ENCODE data around the gene NPIPB6.

The NPIPB6 gene

GRCh38 chr16:28320023-28320561 is 43.2 kb downstream of the NPIPB6 start:
- no peak overlapping the region for H3K4me3 ChIP-seq (ENCODE audit: low read length)
- H3K27ac ChIP-seq (ENCODE audit: low read depth, low read length), result no peak overlapping the region
- H3K36me3 ChIP-seq (ENCODE audit: insufficient read depth, low read length), result peaks cover 24% of the 10 kb centered on the region
- H3K9ac ChIP-seq (ENCODE audit: low read depth, low read length), result no peak overlapping the region
- WGBS, result 97% methylated on average over 73 of the region's 73 CpGs
- no peaks in the 10 kb centered on the region for H3K9me3 ChIP-seq (ENCODE audit: insufficient read depth, low read depth, low read length)
- no peaks in the 10 kb centered on the region for H3K4me1 ChIP-seq (ENCODE audit: insufficient read depth, low read length)
- no peaks in the 10 kb centered on the region for H3K27me3 ChIP-seq (ENCODE audit: insufficient read depth, low read length)

DNA sequence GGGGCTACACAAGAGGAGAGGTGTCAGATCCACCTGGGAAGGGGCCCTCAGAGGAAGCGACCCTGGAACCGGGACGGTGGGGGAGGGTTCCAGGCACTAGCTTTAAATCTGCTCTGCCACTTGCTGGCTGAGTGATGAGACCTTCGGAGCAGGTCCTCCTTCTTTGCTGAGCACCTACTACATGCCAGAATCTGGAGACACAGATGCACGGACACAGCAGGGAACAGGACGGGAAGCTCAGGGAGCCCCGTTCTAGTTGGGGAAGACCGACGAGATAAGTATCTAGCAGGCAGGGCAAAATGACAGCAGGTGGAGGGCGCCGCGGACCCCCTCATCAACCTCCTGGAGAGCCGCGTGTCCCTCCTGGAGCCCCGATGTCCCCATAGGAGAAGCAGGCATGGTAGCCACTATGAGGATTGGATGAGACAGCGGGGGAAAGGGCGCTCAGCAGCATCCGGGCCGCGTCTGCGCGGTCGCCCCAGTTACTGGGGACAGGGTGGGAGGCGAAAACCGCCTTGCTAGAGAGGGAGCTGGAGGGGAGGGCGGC is 43.8 kb downstream of the NPIPB6 start:
- H3K4me3 ChIP-seq (ENCODE audit: low read length), result no peak overlapping the region
- H3K9me3 ChIP-seq (ENCODE audit: insufficient read depth, low read depth, low read length), result no peaks in the 10 kb centered on the region
- H3K27ac ChIP-seq (ENCODE audit: low read depth, low read length), result no peak overlapping the region
- 97% methylated on average over 26 of the region's 26 CpGs for WGBS
- H3K4me1 ChIP-seq (ENCODE audit: insufficient read depth, low read length), result no peaks in the 10 kb centered on the region
- peaks cover 24% of the 10 kb centered on the region for H3K36me3 ChIP-seq (ENCODE audit: insufficient read depth, low read length)
- no peak overlapping the region for H3K9ac ChIP-seq (ENCODE audit: low read depth, low read length)
- H3K27me3 ChIP-seq (ENCODE audit: insufficient read depth, low read length), result no peaks in the 10 kb centered on the region

GRCh38 chr16:28318042-28318744 is 45.1 kb downstream of the NPIPB6 start:
- Histone ChIP-seq H3K27ac (ENCODE audit: low read depth, low read length) (no peak overlapping the region), H3K4me1 (ENCODE audit: insufficient read depth, low read length) (no peaks in the 10 kb centered on the region), H3K27me3 (ENCODE audit: insufficient read depth, low read length) (no peaks in the 10 kb centered on the region), H3K9ac (ENCODE audit: low read depth, low read length) (no peak overlapping the region), H3K9me3 (ENCODE audit: insufficient read depth, low read depth, low read length) (no peaks in the 10 kb centered on the region), H3K4me3 (ENCODE audit: low read length) (no peak overlapping the region), H3K36me3 (ENCODE audit: insufficient read depth, low read length) (peaks cover 26% of the 10 kb centered on the region)
- WGBS, result 95% methylated on average over 9 of the region's 9 CpGs

DNA sequence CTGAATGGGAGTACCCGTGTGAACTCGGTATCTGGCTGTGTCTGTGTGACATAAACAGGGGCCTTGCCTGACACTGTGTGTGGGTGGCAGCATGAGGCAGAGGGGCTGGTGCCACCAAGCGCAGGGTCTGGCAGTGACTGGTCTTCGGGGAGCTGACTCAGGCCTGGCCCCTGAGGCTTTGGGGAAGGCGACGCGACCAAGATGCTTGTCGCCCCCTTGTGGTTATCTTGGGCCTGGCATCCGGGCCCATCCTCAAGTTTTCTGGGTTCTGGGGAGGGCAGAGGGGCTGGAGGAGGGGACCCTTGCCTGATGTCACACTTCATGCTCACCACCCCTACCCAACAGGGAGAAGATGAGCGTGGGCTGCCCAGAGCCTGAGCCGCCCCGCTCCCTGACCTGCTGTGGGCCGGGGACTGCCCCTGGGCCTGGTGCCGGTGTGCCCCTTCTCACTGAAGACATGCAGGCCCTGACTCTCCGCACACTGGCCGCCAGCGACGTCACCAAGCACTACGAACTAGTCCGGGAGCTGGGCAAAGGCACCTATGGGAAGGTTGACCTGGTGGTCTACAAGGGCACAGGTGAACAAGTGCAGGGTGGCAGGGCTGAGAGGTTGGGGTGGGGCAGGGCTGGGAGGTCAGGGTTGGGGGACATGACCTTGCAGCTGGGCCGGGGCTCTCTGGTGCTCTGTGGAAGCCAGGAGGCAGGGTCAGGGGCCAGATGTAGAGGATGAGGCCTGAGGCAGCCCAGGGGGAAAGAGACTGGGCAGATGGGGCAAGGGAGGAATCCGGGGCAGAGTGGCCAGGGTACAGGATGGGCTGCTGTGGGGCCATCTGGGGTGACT is 46.0 kb downstream of the NPIPB6 start:
- peaks cover 26% of the 10 kb centered on the region for H3K36me3 ChIP-seq (ENCODE audit: insufficient read depth, low read length)
- H3K27me3 ChIP-seq (ENCODE audit: insufficient read depth, low read length), result no peaks in the 10 kb centered on the region
- no peaks in the 10 kb centered on the region for H3K9me3 ChIP-seq (ENCODE audit: insufficient read depth, low read depth, low read length)
- H3K27ac ChIP-seq (ENCODE audit: low read depth, low read length), result no peak overlapping the region
- no peaks in the 10 kb centered on the region for H3K4me1 ChIP-seq (ENCODE audit: insufficient read depth, low read length)
- 68% methylated on average over 22 of the region's 22 CpGs for WGBS
- no peak overlapping the region for H3K9ac ChIP-seq (ENCODE audit: low read depth, low read length)
- no peak overlapping the region for H3K4me3 ChIP-seq (ENCODE audit: low read length)

- Histone ChIP-seq H3K36me3 (ENCODE audit: insufficient read depth, low read length) (peaks cover 26% of the 10 kb centered on the region), H3K4me1 (ENCODE audit: insufficient read depth, low read length) (no peaks in the 10 kb centered on the region), H3K27me3 (ENCODE audit: insufficient read depth, low read length) (no peaks in the 10 kb centered on the region), H3K27ac (ENCODE audit: low read depth, low read length) (no peak overlapping the region), H3K9me3 (ENCODE audit: insufficient read depth, low read depth, low read length) (no peaks in the 10 kb centered on the region), H3K9ac (ENCODE audit: low read depth, low read length) (no peak overlapping the region), H3K4me3 (ENCODE audit: low read length) (no peak overlapping the region)
- WGBS, result 92% methylated on average over 6 of the region's 6 CpGs
Observed at GRCh38 chr16:28316054-28316453, 47.3 kb downstream of the NPIPB6 start.

GRCh38 chr16:28313587-28313986 is 49.7 kb downstream of the NPIPB6 start:
- H3K4me1 ChIP-seq (ENCODE audit: insufficient read depth, low read length), result no peaks in the 10 kb centered on the region
- WGBS, result 85% methylated on average over 11 of the region's 11 CpGs

GRCh38 chr16:28312327-28312726 is 51.0 kb downstream of the NPIPB6 start:
- Histone ChIP-seq H3K27me3 (ENCODE audit: insufficient read depth, low read length) (no peaks in the 10 kb centered on the region), H3K36me3 (ENCODE audit: insufficient read depth, low read length) (peaks cover 17% of the 10 kb centered on the region), H3K4me1 (ENCODE audit: insufficient read depth, low read length) (no peaks in the 10 kb centered on the region), H3K4me3 (ENCODE audit: low read length) (no peak overlapping the region), H3K27ac (ENCODE audit: low read depth, low read length) (no peak overlapping the region), H3K9ac (ENCODE audit: low read depth, low read length) (no peak overlapping the region), H3K9me3 (ENCODE audit: insufficient read depth, low read depth, low read length) (no peaks in the 10 kb centered on the region)
- WGBS, result 95% methylated on average over 10 of the region's 10 CpGs

More at GRCh38 chr16:28313587-28313986, 49.7 kb downstream of the NPIPB6 start:
- peaks cover 24% of the 10 kb centered on the region for H3K36me3 ChIP-seq (ENCODE audit: insufficient read depth, low read length)
- H3K27me3 ChIP-seq (ENCODE audit: insufficient read depth, low read length), result no peaks in the 10 kb centered on the region
- H3K9ac ChIP-seq (ENCODE audit: low read depth, low read length), result no peak overlapping the region
- no peaks in the 10 kb centered on the region for H3K9me3 ChIP-seq (ENCODE audit: insufficient read depth, low read depth, low read length)
- no peak overlapping the region for H3K4me3 ChIP-seq (ENCODE audit: low read length)
- no peak overlapping the region for H3K27ac ChIP-seq (ENCODE audit: low read depth, low read length)

DNA sequence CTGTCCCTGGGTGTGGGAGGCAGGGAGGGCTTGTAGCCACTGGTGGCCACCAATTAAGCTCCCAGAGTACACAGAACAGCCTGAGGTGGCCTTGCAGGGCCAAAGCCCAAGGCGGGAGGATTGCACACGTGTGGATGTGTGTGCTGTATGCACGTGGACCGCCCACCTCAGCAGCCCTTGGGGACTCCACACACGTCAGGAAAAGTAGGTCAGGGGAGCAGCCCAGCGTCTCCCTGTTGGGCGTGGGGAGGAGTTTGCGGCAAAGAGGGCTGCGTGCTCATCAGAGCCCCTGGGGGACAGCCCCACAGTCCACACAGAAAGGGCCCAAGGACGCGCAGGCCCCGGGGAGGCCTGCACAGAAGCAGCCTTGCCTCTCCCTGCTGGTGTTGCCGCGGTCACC is 51.4 kb downstream of the NPIPB6 start:
- Histone ChIP-seq H3K9ac (ENCODE audit: low read depth, low read length) (no peak overlapping the region), H3K36me3 (ENCODE audit: insufficient read depth, low read length) (peaks cover 17% of the 10 kb centered on the region), H3K9me3 (ENCODE audit: insufficient read depth, low read depth, low read length) (no peaks in the 10 kb centered on the region), H3K4me3 (ENCODE audit: low read length) (no peak overlapping the region), H3K27me3 (ENCODE audit: insufficient read depth, low read length) (no peaks in the 10 kb centered on the region), H3K4me1 (ENCODE audit: insufficient read depth, low read length) (no peaks in the 10 kb centered on the region), H3K27ac (ENCODE audit: low read depth, low read length) (no peak overlapping the region)
- 95% methylated on average over 14 of the region's 14 CpGs for WGBS

DNA sequence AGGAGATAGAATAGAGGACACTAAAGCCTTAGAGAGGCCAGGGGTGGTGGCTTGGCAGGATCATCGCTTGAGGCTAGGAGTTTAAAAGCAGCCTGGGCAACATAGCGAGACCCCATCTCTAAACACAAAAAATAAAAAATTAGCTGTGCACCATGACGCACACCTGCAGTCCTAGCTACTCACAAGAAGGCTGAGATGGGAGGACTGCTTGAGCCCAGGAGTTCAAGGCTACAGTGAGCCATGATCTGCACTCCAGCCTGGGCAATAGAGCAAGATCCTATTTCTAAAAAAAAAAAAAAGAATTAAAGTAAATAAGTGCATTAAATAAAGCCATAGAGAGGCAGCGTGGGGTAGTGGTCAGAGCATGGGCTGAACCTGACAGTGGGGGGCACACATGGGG is 51.9 kb downstream of the NPIPB6 start:
- 91% methylated on average over 4 of the region's 4 CpGs for WGBS
- no peaks in the 10 kb centered on the region for H3K27me3 ChIP-seq (ENCODE audit: insufficient read depth, low read length)
- H3K27ac ChIP-seq (ENCODE audit: low read depth, low read length), result no peak overlapping the region
- H3K9ac ChIP-seq (ENCODE audit: low read depth, low read length), result no peak overlapping the region
- H3K4me3 ChIP-seq (ENCODE audit: low read length), result no peak overlapping the region
- no peaks in the 10 kb centered on the region for H3K4me1 ChIP-seq (ENCODE audit: insufficient read depth, low read length)
- H3K36me3 ChIP-seq (ENCODE audit: insufficient read depth, low read length), result peaks cover 17% of the 10 kb centered on the region
- no peaks in the 10 kb centered on the region for H3K9me3 ChIP-seq (ENCODE audit: insufficient read depth, low read depth, low read length)

DNA sequence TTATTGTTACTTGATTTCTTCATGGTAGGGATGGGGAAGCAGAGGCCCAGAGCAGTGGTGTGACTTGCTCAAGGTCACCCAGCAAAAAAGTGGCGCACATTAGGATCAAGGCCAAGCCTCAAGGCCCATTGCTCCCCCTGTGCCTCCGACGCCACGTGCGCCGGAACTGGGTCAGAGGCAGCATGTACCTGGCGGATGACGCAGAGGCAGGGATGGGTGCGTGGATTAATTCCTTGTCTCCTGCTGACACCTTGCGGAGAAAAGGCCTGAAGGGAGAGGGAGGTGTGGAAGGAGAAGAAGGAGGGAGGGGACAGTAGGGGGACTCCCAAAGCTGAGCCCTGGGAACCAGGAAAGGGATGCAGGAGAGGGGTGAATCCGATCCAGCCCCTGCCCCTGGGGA is 52.5 kb downstream of the NPIPB6 start:
- H3K36me3 ChIP-seq (ENCODE audit: insufficient read depth, low read length), result peaks cover 17% of the 10 kb centered on the region
- H3K9me3 ChIP-seq (ENCODE audit: insufficient read depth, low read depth, low read length), result no peaks in the 10 kb centered on the region
- WGBS, result 96% methylated on average over 11 of the region's 11 CpGs
- no peaks in the 10 kb centered on the region for H3K27me3 ChIP-seq (ENCODE audit: insufficient read depth, low read length)
- H3K9ac ChIP-seq (ENCODE audit: low read depth, low read length), result no peak overlapping the region
- no peaks in the 10 kb centered on the region for H3K4me1 ChIP-seq (ENCODE audit: insufficient read depth, low read length)
- H3K27ac ChIP-seq (ENCODE audit: low read depth, low read length), result no peak overlapping the region
- H3K4me3 ChIP-seq (ENCODE audit: low read length), result no peak overlapping the region

DNA sequence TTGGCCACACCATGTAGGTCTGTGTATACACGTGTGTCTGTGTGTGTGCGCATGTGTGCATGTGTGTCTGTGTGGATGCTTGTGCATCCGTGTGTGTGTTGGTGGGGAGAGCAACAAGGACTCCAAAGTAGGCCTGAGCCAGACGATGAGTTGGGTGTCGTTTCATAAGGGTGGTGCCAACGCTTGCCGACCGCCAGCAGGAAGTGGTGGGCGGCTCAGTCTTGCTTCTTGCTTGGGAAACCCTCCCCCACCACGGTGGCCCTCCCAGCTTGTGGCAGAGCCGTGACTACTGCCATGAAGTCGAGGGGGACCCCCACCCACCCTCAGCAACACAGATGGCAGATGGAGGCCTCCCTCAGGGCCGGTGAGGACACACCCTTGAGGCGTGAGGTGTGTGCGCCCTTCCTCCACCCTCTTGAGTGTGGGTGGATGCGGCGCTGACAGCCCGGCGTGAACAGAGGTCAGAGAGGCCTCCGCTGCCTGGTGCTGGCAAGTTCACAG is 53.4 kb downstream of the NPIPB6 start:
- Histone ChIP-seq H3K4me3 (ENCODE audit: low read length) (no peak overlapping the region), H3K9ac (ENCODE audit: low read depth, low read length) (no peak overlapping the region)

More for the DNA sequence above, 53.4 kb downstream of the NPIPB6 start:
- no peak overlapping the region for H3K27ac ChIP-seq (ENCODE audit: low read depth, low read length)
- no peaks in the 10 kb centered on the region for H3K9me3 ChIP-seq (ENCODE audit: insufficient read depth, low read depth, low read length)
- no peaks in the 10 kb centered on the region for H3K4me1 ChIP-seq (ENCODE audit: insufficient read depth, low read length)
- H3K36me3 ChIP-seq (ENCODE audit: insufficient read depth, low read length), result peaks cover 17% of the 10 kb centered on the region
- no peaks in the 10 kb centered on the region for H3K27me3 ChIP-seq (ENCODE audit: insufficient read depth, low read length)
- WGBS, result 94% methylated on average over 20 of the region's 20 CpGs
